HFFc6 (cell line): ENCODE data around the gene OR1J4. TPM values are rescaled to one million over a fixed set of nuclear protein-coding genes. Genes with fewer than 3 reads are reported as not detected.

ENCODE experiments used
- DNase-seq: peaks from one replicate; pipeline ENCODE4 v3.0.0-alpha.2; 2018
- H3K27ac Mint-ChIP-seq: 2 replicates; pipeline ENCODE4 v1.8.0; 2020; ENCODE audit warnings: mild to moderate bottlenecking, mixed read lengths
- H3K27me3 Mint-ChIP-seq: 2 replicates; pipeline ENCODE4 v1.8.0; 2021; ENCODE audit warnings: mild to moderate bottlenecking, moderate library complexity, mixed read lengths; ENCODE audit not compliant: insufficient read depth
- H3K36me3 Mint-ChIP-seq: 2 replicates; pipeline ENCODE4 v1.8.0; 2021; ENCODE audit warnings: low read depth, mixed read lengths
- H3K4me1 Mint-ChIP-seq: 2 replicates; pipeline ENCODE4 v1.8.0; 2020; ENCODE audit warnings: low read depth, mixed read lengths
- H3K4me3 Mint-ChIP-seq: 2 replicates; pipeline ENCODE4 v1.8.0; 2020; ENCODE audit warnings: mild to moderate bottlenecking, moderate library complexity, mixed read lengths
- H3K9me3 Mint-ChIP-seq: 2 replicates; pipeline ENCODE4 v1.8.0; 2020; ENCODE audit warnings: mild to moderate bottlenecking, mixed read lengths
- CTCF ChIP-seq: fragments of 200-600 bp; sonication (generic); IDR thresholded peaks from 2 replicates; pipeline ENCODE4 v1.5.0; 2021; ENCODE audit warnings: antibody characterized with exemption, mild to moderate bottlenecking
- long read RNA-seq: library from polyadenylated mRNA; unstranded; transcript quantifications from one replicate; pipeline ENCODE4 v2.0.0, GENCODE V29; 2019
- total RNA-seq, 6 experiments: library from RNA; stranded (reverse); fragmentation: NEBNext Ultra II Directional; extraction: Animal tissue kit (Norgen Biotek cat#: 25700); gene quantifications; 2 replicates in 1 of 6; 3 replicates in 5 of 6; pipeline ENCODE4 v1.2.3, GENCODE V29; 2021

The OR1J4 gene
- not detected for total RNA-seq
- long read RNA-seq, result 0 reads

- no peak within 1 kb of the TSS for H3K4me3 Mint-ChIP-seq
- TF ChIP-seq CTCF, result no peak
- no peak for DNase-seq
- no peaks in the 10 kb centered on the region for H3K9me3 Mint-ChIP-seq
- H3K4me1 Mint-ChIP-seq, result no peaks in the 10 kb centered on the region
- no peaks in the 10 kb centered on the region for H3K36me3 Mint-ChIP-seq
- no peak within 1 kb of the TSS for H3K27ac Mint-ChIP-seq
- peaks cover 4% of the 10 kb centered on the region; the same call in 1 of the 2 replicates for H3K27me3 Mint-ChIP-seq
Measured at GRCh38 chr9:122518841-122519240, at the start of gene OR1J4. TSS of gene OR1J4 (plus strand) at chr9:122519141. CDS start at chr9:122519141, 0 bp downstream.

GRCh38 chr9:122474561-122474960, 44.4 kb upstream of the OR1J4 start:
- H3K27ac Mint-ChIP-seq, result no peak overlapping the region
- H3K27me3 Mint-ChIP-seq, result peaks cover 11% of the 10 kb centered on the region
- no peak for TF ChIP-seq CTCF
- H3K4me1 Mint-ChIP-seq, result no peaks in the 10 kb centered on the region; the same call in 1 of the 2 replicates
- no peaks in the 10 kb centered on the region for H3K36me3 Mint-ChIP-seq
- H3K4me3 Mint-ChIP-seq, result no peak overlapping the region
- no peaks in the 10 kb centered on the region for H3K9me3 Mint-ChIP-seq
- DNase-seq, result no peak

GRCh38 chr9:122475717-122476116, 43.2 kb upstream of the OR1J4 start:
- Mint-ChIP-seq H3K4me3 (no peak overlapping the region), H3K9me3 (no peaks in the 10 kb centered on the region), H3K4me1 (no peaks in the 10 kb centered on the region), H3K27ac (no peak overlapping the region), H3K27me3 (peaks cover 11% of the 10 kb centered on the region), H3K36me3 (no peaks in the 10 kb centered on the region)
- no peak for DNase-seq
- TF ChIP-seq CTCF, result no peak

- peaks cover 13% of the 10 kb centered on the region for H3K27me3 Mint-ChIP-seq
- H3K27ac Mint-ChIP-seq, result no peak overlapping the region
- H3K4me3 Mint-ChIP-seq, result no peak overlapping the region
- DNase-seq, result no peak
- H3K36me3 Mint-ChIP-seq, result no peaks in the 10 kb centered on the region
- no peak for TF ChIP-seq CTCF
- H3K4me1 Mint-ChIP-seq, result no peaks in the 10 kb centered on the region
- no peaks in the 10 kb centered on the region for H3K9me3 Mint-ChIP-seq
Measured at GRCh38 chr9:122477346-122477745, 41.6 kb upstream of the OR1J4 start.

- DNase-seq, result no peak
- no peaks in the 10 kb centered on the region for H3K36me3 Mint-ChIP-seq
- TF ChIP-seq CTCF, result no peak
- H3K27ac Mint-ChIP-seq, result no peak within 1 kb of the TSS
- peaks cover 13% of the 10 kb centered on the region for H3K27me3 Mint-ChIP-seq
- H3K4me1 Mint-ChIP-seq, result no peaks in the 10 kb centered on the region
- no peaks in the 10 kb centered on the region for H3K9me3 Mint-ChIP-seq
- no peak within 1 kb of the TSS for H3K4me3 Mint-ChIP-seq
Measured at GRCh38 chr9:122477826-122478225, 41.1 kb upstream of the OR1J4 start, which contains the start of gene OR1J1. TSS of gene OR1J1 (minus strand) at chr9:122477926. CDS start at chr9:122477926, 0 bp downstream.

GRCh38 chr9:122479062-122479461, 39.9 kb upstream of the OR1J4 start:
- H3K4me3 Mint-ChIP-seq, result no peak overlapping the region
- H3K9me3 Mint-ChIP-seq, result no peaks in the 10 kb centered on the region
- no peak for DNase-seq
- no peaks in the 10 kb centered on the region for H3K36me3 Mint-ChIP-seq
- H3K4me1 Mint-ChIP-seq, result no peaks in the 10 kb centered on the region
- TF ChIP-seq CTCF, result no peak
- H3K27me3 Mint-ChIP-seq, result peaks cover 13% of the 10 kb centered on the region
- H3K27ac Mint-ChIP-seq, result no peak overlapping the region
